ENCODE data around the gene FADS3. TPM values are rescaled to one million over a fixed set of nuclear protein-coding genes. Genes with fewer than 3 reads are reported as not detected.

Gene FADS3
- total RNA-seq, 6 donors from 2014 or later = 34.4 to 138 (median 106) TPM

GRCh38 chr11:61869708-61870451, 21.5 kb downstream of the FADS3 start:
- no peak for DNase-seq

GRCh38 chr11:61869429-61869707, 22.0 kb downstream of the FADS3 start:
- Histone ChIP-seq H3K36me3 (peaks cover 0 to 22% (median 9%) of the 10 kb centered on the region in 4 donors), H3K27ac (no peak overlapping the region), H3K27me3 (no peaks in the 10 kb centered on the region), H3K4me1 (peaks cover 0 to 10% (median 7%) of the 10 kb centered on the region in 4 donors), H3K4me3 (no peak overlapping the region), H3K9me3 (no peaks in the 10 kb centered on the region)
- ATAC-seq (ENCODE audit: low FRiP score in 2 of 2) (no peak), DNase-seq (no peak)
- WGBS, 2 donors = 65 to 77% methylated on average over 4 of the region's 4 CpGs
- TF ChIP-seq POLR2A (IDR thresholded peaks at IDR 0.05) = no peak
- no peak for TF ChIP-seq CTCF (IDR thresholded peaks at IDR 0.05)
- no peak for TF ChIP-seq EP300 (IDR thresholded peaks at IDR 0.05)
- no peak for TF ChIP-seq POLR2AphosphoS5 (IDR thresholded peaks at IDR 0.05)

More at GRCh38 chr11:61869708-61870451, 21.5 kb downstream of the FADS3 start:
- no peak overlapping the region for H3K27ac ChIP-seq
- H3K36me3 ChIP-seq = peaks cover 0 to 18% (median 8%) of the 10 kb centered on the region in 4 donors
- H3K4me3 ChIP-seq = no peak overlapping the region
- H3K9me3 ChIP-seq = no peaks in the 10 kb centered on the region
- H3K4me1 ChIP-seq = peaks cover 0 to 14% (median 8%) of the 10 kb centered on the region in 4 donors
- 65 to 85% methylated on average over 13 to 21 of the region's 21 CpGs for WGBS, 2 donors
- TF ChIP-seq POLR2AphosphoS5 (IDR thresholded peaks at IDR 0.05) (no peak), EP300 (IDR thresholded peaks at IDR 0.05) (no peak), CTCF (IDR thresholded peaks at IDR 0.05) (no peak), POLR2A (IDR thresholded peaks at IDR 0.05) (no peak)
- ATAC-seq (ENCODE audit: low FRiP score in 2 of 2) = no peak
- H3K27me3 ChIP-seq = no peaks in the 10 kb centered on the region

GRCh38 chr11:61868571-61869428, 22.5 kb downstream of the FADS3 start:
- Histone ChIP-seq H3K27ac (no peak overlapping the region), H3K27me3 (no peaks in the 10 kb centered on the region), H3K36me3 (peaks cover 0 to 24% (median 9%) of the 10 kb centered on the region in 4 donors), H3K4me3 (no peak overlapping the region), H3K4me1 (peaks cover 0 to 7% (median 6%) of the 10 kb centered on the region in 4 donors), H3K9me3 (no peaks in the 10 kb centered on the region)
- ATAC-seq (ENCODE audit: low FRiP score in 2 of 2) (no peak), DNase-seq (no peak)
- WGBS, 2 donors = 83 to 86% methylated on average over 5 to 11 of the region's 14 CpGs
- no peak for TF ChIP-seq CTCF (IDR thresholded peaks at IDR 0.05)
- TF ChIP-seq EP300 (IDR thresholded peaks at IDR 0.05) = no peak
- no peak for TF ChIP-seq POLR2AphosphoS5 (IDR thresholded peaks at IDR 0.05)
- TF ChIP-seq POLR2A (IDR thresholded peaks at IDR 0.05) = no peak

- Histone ChIP-seq H3K9me3 (no peaks in the 10 kb centered on the region), H3K4me1 (peaks cover 0 to 7% (median 6%) of the 10 kb centered on the region in 4 donors), H3K36me3 (peaks cover 0 to 34% (median 14%) of the 10 kb centered on the region in 4 donors), H3K27ac (no peak overlapping the region), H3K27me3 (no peaks in the 10 kb centered on the region), H3K4me3 (no peak overlapping the region)
- 93 to 94% methylated on average over 6 of the region's 6 CpGs for WGBS, 2 donors
- ATAC-seq (ENCODE audit: low FRiP score in 2 of 2) (no peak), DNase-seq (no peak)
- TF ChIP-seq POLR2AphosphoS5 (IDR thresholded peaks at IDR 0.05) (no peak), CTCF (IDR thresholded peaks at IDR 0.05) (no peak), POLR2A (IDR thresholded peaks at IDR 0.05) (no peak), EP300 (IDR thresholded peaks at IDR 0.05) (no peak)
These were observed 24.4 kb downstream of the FADS3 start for GRCh38 chr11:61866958-61867343.

Data from upper lobe of left lung (tissue), 6 donors.